ENCODE results near the gene HRH1.

The HRH1 gene

GRCh38 chr3:11220230-11220629 is 65.9 kb downstream of the HRH1 start:
- Histone ChIP-seq H4K20me1 (ENCODE audit: insufficient read depth, low read length) (no peaks in the 10 kb centered on the region), H3K79me2 (ENCODE audit: insufficient read depth, low read length) (no peaks in the 10 kb centered on the region), H3K9me3 (ENCODE audit: low read length) (no peaks in the 10 kb centered on the region), H3F3A (ENCODE audit: insufficient read depth, low read length) (no peaks in the 10 kb centered on the region), H3K27ac (ENCODE audit: low read depth, low read length, poor library complexity, severe bottlenecking) (no peak overlapping the region), H3K4me3 (ENCODE audit: low read depth, low read length, poor library complexity, severe bottlenecking) (no peak overlapping the region), H3K27me3 (ENCODE audit: insufficient read depth, low read length) (no peaks in the 10 kb centered on the region), H2AFZ (ENCODE audit: low read length) (no peak overlapping the region), H3K9ac (ENCODE audit: low read length) (no peak overlapping the region), H3K4me2 (ENCODE audit: low read length) (no peak overlapping the region), H3K36me3 (ENCODE audit: insufficient read depth, low read length) (no peaks in the 10 kb centered on the region), H3K4me1 (ENCODE audit: insufficient read depth, low read length, severe bottlenecking) (no peaks in the 10 kb centered on the region), H3K9me2 (ENCODE audit: low read depth, low read length) (no peaks in the 10 kb centered on the region)
- TF ChIP-seq EZH2 (IDR thresholded peaks at IDR 0.05; ENCODE audit: borderline replicate concordance, low read length) (no peak), CTCF (IDR thresholded peaks at IDR 0.05; ENCODE audit: low read length) (no peak)

DNA sequence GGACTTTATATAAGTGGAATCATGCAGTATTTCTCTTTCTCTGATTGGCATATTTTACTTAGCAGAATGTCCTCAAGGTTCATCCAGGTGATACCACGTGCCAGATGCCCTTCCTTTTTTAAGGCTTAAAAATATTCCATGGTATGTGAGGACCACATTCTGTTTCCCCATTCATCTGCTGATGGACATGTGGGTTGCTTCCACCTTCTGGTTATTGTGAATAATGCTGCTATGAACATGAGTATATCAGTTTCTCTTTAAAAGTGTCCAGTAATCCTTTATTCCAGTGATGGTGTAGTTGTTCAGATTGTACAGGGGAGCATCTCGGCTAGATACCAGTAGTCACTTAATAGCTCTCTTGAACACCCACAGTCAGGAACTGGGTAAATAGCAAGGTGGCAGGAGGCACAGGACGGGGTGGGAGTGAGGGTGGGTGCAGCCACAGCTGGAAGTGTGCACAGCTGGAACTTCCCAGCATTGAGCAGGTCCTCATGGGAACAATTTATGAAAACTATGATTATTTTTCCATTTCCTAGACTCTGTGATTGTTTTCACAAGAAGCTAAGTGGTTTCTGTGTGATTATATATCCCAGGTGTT is 67.6 kb downstream of the HRH1 start:
- no peaks in the 10 kb centered on the region for H4K20me1 ChIP-seq (ENCODE audit: insufficient read depth, low read length)
- H3K9me2 ChIP-seq (ENCODE audit: low read depth, low read length), result no peaks in the 10 kb centered on the region

DNA sequence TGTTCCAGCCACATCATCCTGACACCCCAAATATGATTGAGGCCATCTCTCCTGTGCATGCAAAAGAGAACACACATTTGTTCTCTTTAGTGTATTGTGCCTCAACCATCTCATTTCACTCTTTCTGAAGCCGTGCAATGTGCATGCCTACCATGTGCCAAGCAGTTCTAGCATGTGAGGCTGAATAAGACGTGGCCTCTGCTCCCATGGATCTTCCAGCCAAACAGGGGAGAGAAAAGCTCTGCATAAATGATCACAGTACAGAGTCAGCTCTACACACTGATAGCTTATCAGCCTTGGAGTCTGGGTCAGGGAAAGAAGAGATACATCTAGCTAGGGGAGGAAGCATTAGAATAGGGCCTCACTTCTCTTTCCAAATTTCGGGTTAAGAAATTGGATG is 69.7 kb downstream of the HRH1 start:
- Histone ChIP-seq H3K9me2 (ENCODE audit: low read depth, low read length) (no peaks in the 10 kb centered on the region), H3F3A (ENCODE audit: insufficient read depth, low read length) (no peaks in the 10 kb centered on the region), H3K27me3 (ENCODE audit: insufficient read depth, low read length) (no peaks in the 10 kb centered on the region), H3K9ac (ENCODE audit: low read length) (no peak overlapping the region), H2AFZ (ENCODE audit: low read length) (no peak overlapping the region), H3K27ac (ENCODE audit: low read depth, low read length, poor library complexity, severe bottlenecking) (no peak overlapping the region), H4K20me1 (ENCODE audit: insufficient read depth, low read length) (no peaks in the 10 kb centered on the region), H3K36me3 (ENCODE audit: insufficient read depth, low read length) (no peaks in the 10 kb centered on the region), H3K4me2 (ENCODE audit: low read length) (no peak overlapping the region), H3K9me3 (ENCODE audit: low read length) (no peaks in the 10 kb centered on the region), H3K79me2 (ENCODE audit: insufficient read depth, low read length) (no peaks in the 10 kb centered on the region), H3K4me1 (ENCODE audit: insufficient read depth, low read length, severe bottlenecking) (no peaks in the 10 kb centered on the region), H3K4me3 (ENCODE audit: low read depth, low read length, poor library complexity, severe bottlenecking) (no peak overlapping the region)
- TF ChIP-seq EZH2 (IDR thresholded peaks at IDR 0.05; ENCODE audit: borderline replicate concordance, low read length) (no peak), CTCF (IDR thresholded peaks at IDR 0.05; ENCODE audit: low read length) (no peak)

More for the DNA sequence above, 67.6 kb downstream of the HRH1 start:
- no peaks in the 10 kb centered on the region for H3K4me1 ChIP-seq (ENCODE audit: insufficient read depth, low read length, severe bottlenecking)
- no peak for TF ChIP-seq CTCF (IDR thresholded peaks at IDR 0.05; ENCODE audit: low read length)
- no peak for TF ChIP-seq EZH2 (IDR thresholded peaks at IDR 0.05; ENCODE audit: borderline replicate concordance, low read length)
- H3K9ac ChIP-seq (ENCODE audit: low read length), result no peak overlapping the region
- H3K4me2 ChIP-seq (ENCODE audit: low read length), result no peak overlapping the region
- no peak overlapping the region for H2AFZ ChIP-seq (ENCODE audit: low read length)
- H3K36me3 ChIP-seq (ENCODE audit: insufficient read depth, low read length), result no peaks in the 10 kb centered on the region
- no peaks in the 10 kb centered on the region for H3K27me3 ChIP-seq (ENCODE audit: insufficient read depth, low read length)
- H3F3A ChIP-seq (ENCODE audit: insufficient read depth, low read length), result no peaks in the 10 kb centered on the region
- no peaks in the 10 kb centered on the region for H3K79me2 ChIP-seq (ENCODE audit: insufficient read depth, low read length)
- no peak overlapping the region for H3K4me3 ChIP-seq (ENCODE audit: low read depth, low read length, poor library complexity, severe bottlenecking)
- no peaks in the 10 kb centered on the region for H3K9me3 ChIP-seq (ENCODE audit: low read length)
- no peak overlapping the region for H3K27ac ChIP-seq (ENCODE audit: low read depth, low read length, poor library complexity, severe bottlenecking)
